GM19238 (cell line): Measurements from ENCODE around the gene WIZ.
"Not testable (repeated sequence)": the region's sequence is repeated elsewhere in the genome, so short reads cannot be mapped to it uniquely, and the experiment has no call there.

Experiments
- DNase-seq: peaks from one replicate; pipeline ENCODE4 v3.0.0; 2011; ENCODE audit warnings: low spot score; ENCODE audit not compliant: insufficient read length

Gene WIZ

GRCh38 chr19:15449620-15450527 is at the start of gene WIZ:
Gene WIZ (minus strand): TSS chr19:15449956. CDS start chr19:15448307, 1,649 bp downstream.
- DNase-seq, result peak; percentile 98

DNA sequence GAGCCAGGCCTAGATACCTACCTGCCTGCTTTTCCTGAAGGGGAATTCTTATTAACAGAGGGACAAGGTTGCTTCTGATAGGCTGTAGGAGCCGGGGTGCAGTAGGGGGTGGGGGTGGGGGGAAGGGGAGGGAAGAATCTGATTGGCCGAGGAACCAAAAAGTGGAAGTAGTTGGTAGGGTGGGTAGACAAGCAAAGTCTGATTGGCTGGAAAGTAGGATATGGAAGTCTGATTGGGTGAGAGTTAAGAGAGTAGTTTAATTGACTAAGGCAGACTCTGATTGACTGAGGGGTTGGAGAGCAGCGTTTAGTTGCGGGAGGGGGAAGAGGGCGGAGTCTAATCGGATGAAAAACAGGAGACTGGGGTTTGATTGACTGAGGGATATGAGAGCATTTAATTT is 49.2 kb upstream of the WIZ start:
- no peak for DNase-seq

GRCh38 chr19:15498156-15498858 is 48.6 kb upstream of the WIZ start:
- no peak for DNase-seq

- DNase-seq, result no peak
Measured at GRCh38 chr19:15495151-15495550, 45.4 kb upstream of the WIZ start.

GRCh38 chr19:15488489-15489226 is 38.9 kb upstream of the WIZ start:
- no peak for DNase-seq

DNA sequence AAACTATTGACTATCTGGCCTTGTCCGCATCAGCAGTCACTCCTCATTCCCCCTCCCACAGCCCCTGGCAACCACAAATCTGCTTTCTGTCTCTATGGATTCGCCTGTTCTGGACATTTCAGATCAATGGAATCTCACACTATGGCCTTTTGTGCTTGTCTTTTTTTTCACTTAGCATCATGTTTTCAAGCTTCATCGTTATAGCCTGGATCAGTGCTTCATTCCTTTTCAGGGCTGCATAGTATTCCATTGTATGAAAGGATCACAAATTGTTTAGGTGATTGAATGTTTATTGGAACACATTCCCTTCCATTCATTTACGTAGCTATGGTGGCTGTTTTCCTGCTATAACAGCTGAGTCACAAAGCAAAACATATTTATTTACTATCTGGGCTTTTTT is 37.3 kb upstream of the WIZ start:
- no peak for DNase-seq

DNA sequence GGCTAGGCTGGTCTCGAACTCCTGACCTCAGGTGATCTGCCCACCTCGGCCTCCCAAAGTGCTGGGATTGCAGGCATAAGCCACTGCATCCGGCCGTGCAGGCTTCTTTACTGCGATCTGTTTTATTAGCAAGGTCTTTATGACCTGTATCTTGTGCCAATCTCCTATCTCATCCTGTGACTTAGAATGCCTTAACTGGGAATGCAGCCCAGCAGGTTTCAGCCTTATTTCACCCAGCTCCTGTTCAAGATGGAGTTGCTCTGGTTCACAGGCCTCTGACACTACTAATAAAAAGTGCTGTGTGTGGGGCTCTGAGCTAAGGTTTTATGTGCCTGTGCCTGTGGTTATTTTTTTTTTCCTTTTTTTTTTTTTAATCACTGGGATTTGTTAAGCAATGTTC is 36.0 kb upstream of the WIZ start:
- DNase-seq, result not testable (repeated sequence)

DNA sequence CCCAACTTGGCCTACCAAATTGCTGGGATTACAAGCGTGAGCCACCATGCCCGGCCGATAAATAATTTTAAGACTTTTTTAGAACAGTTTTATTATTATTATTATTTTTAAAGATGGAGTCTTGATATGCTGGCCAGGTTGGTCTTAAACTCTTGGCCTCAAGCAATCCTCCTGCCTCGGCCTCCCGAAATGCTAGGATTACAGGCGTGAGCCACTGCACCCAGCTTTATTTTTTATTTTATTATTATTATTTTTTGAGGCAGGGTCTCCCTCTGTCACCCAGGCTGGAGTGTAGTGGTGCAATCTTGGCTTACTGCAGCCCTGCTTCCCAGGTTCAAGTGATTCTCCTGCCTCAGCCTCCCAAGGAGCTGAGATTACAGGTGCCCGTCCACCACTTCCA is 31.2 kb upstream of the WIZ start:
- not testable (repeated sequence) for DNase-seq

DNA sequence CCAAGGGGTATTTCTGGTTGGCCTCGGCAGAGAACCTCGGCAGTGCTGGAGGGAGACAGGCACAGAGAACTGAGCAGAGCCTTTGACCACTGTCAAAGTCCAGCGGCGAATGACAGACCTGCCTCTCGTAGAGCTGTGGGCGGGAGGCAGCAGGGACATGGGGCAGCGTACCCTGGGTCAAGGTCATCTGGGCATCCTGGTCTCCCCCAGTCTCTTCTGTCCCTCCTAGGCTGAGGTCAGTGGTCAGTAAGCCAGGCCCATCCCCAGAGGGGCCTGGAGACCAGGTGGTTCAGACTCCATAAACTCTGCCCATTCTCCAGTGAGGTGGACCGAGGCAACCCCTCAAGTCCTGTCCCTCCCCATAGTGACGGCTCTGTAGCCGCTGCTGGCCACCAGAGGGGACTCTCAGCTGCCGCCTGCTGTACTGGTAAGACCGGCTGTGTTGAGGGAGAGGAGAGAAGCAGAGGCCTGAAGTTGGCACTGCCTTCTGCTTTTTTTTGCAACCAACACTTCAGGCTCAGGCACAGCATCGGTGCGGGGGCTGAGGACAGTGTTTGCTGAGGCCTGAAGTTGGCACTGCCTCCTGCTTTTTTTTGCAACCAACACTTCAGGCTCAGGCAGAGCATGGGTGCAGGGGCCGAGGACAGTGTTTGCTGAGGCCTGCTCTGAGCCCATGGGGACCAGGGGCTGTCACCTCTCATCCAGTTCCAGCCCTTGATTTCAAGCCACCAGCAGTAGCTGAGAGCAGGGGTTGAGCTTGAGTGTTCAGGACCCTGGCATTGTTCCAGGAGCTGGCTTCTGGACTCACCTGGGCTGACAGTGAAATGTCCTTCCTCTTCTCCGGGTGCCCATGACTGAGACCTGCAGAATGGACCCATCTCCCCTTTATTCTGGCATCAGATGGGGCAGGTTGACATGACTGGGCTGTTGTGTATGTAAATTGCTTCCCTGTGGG is 29.9 kb upstream of the WIZ start, which contains the start of gene PGLYRP2:
TSS of gene PGLYRP2 (minus strand) at position 111 of the 955 bp plus-strand sequence. CDS start 130 bp downstream, outside the sequence.
- no peak for DNase-seq

DNA sequence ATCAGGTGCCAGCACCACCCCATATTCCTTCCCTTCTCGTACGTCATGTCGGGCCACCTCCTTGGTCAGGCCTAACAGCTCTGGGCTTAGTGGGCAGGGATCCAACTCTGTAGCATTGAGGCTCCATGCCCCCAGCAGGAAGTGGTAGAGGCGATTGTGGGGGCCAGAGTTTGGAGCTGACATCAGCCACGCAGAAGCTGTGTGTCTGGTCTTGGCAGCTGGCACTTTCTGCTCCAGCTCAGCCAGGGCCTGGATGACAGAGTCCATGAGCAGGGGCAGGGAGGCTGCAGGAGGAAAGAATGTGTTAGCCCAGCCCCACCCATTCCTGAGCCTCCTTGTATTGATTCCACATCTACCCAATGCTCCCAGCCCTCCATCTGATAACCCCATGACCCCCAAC is 26.6 kb upstream of the WIZ start:
- no peak for DNase-seq

- DNase-seq, result no peak
Measured at GRCh38 chr19:15475611-15476010, 25.9 kb upstream of the WIZ start.

GRCh38 chr19:15475169-15475568 is 25.4 kb upstream of the WIZ start:
- DNase-seq, result no peak

DNA sequence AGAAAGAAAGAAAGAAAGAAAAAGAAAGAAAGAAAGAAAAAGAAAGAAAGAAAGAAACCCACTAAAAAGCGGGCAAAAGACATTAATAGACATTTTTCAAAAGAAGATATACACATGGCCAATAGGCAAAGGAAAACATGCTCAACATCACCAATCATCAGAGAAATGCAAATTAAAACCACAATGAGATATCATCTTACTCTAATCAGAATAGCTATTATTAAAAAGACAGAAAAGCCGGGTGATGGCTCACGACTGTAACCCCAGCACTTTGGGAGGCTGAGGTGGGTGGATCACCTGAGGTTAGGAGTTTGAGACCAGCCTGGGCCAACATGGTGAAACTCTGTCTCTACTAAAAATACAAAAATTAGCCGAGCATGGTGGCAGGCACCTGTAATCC is 24.1 kb upstream of the WIZ start:
- not testable (repeated sequence) for DNase-seq

DNA sequence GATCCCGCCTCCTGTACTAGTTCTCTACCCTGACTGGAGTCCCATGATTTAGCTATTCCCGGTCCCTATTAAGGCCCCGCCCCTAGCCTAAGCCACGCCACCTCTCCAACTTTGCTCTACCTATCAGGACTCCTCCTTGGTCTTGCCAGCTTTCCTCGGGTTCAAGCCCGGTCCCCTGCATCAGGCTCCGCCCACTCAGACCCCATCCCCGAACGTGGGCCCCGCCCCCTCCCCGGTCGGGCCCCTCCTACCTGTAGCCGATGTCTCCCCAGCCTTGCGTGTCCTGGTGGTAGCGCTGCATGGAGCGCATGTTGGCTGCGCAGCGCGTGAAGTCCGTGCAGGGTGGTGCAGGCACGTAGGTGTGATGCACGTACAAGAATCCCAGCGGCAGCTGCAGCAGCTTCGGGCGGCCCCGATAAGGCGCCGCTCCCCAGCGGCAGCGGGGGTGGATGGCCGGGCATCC is 21.9 kb upstream of the WIZ start:
- no peak for DNase-seq

DNA sequence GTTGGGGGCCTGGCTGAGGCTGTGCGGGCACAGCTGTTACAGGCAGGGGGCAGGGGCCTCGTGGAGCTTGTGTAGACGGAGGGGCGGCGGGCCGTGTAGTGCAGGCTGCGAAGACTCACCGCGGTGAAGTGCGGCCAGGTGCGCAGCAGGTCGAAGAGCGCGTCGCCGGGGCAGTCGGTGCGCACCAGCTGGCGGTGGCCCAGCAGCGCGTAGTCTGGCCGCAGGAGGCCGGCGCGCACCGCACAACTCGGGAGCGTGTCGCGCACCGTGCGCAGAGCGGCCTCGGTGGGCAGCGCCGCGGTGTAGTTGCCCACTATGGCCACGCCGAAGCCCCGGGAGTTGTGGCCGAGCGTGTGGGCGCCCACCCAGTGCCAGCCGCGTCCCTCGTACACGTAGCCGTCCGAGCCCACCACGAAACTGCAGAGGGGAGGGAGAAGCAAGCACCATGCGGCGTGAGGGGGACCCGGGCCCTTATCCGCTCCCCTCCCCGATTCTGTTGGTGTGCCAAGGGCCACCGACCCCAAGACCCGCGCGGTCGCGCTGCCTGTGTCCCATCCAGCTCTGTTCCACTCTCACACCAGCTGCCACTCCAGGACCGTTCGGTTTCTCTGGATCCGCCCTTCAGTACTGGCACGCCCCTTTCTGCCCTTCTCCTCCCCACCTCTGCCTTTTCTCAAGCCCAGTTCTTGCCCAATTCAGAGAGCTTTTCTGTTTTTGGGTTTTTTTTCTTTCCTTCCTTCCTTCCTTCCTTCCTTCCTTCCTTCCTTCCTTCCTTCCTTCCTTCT is 19.9 kb upstream of the WIZ start:
- no peak for DNase-seq

DNA sequence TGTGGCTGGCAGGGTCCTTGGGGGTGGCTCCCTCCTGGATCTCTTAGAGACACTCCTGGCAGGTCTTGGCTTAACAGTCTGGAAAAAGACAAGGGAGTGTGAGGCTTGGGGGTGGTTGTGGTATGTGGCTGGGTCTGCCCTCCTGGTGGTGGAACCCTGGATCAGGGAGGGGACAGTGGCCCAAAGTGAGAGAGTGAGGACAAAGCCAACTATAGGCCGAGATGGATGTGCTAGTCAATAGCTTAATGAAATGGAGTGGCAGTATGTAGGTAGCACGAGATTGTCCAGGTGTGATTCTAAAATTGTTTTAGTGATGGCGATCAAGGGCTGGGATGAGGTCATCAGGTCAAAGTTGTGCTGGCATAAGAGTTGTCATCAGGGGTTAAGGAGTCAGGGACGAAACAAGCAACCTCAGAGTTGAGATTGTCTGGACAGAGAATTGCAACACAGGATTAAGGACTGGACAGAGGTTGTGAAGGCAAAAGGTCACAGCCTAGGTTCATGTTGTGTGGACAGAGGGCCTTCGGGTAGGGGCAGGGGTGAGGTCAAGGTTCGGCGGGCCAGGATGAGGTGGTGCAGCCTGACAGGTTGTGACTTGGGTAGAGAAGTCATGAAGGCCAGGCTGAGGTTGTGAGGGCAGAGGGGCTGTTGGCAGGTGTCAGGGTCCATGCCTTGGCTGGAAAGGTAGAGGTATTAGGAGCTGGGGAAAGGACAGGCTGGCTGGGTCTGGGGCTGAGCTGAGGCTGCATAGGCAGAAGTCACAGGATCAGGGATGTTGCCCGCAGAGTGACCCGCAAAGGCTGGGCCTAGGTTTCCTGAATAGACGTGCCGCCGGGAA is 19.1 kb upstream of the WIZ start:
- DNase-seq, result no peak

- DNase-seq, result no peak
Measured at GRCh38 chr19:15467734-15468214, 18.0 kb upstream of the WIZ start.

DNA sequence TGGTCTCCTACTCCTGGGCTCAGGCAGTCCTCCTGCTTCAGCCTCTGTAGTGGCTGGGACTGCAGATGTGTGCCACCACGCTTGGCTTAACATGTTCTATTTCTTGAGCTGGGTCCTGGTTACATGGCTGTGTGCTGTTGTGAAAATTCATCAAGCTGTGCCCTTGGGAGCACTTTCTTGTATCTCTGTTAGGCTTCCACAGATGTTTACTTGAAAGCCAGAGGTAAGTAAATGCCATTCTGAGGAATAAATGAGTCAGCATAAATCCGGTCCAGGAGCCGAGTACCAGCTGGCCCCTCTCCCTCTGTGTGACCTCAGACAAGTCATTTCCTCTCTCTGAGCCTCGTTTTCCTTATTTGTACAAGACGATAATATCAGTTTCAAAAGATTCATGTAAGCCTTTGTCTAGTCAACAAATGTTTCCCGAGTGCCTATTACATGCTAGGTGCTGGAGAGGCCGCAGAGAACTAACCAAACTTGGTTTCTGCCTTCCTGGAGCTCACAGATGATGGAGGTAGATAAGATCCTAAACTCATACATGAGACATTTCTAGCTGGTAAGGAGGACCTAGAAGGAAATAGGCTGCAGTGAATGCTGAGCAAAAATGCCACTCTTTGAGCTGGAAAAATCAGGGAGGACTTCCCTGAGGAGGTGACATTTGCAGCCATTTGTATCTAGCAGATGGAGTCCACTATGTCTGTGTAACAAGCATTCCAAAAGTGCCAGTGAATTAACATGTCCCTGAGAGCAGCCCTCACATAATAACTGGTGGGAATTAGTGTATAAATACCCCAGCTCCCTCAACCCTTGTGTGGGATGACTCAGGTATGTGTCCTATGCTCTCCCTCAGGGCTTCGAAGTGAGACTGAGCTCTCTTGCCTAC is 17.3 kb upstream of the WIZ start:
- DNase-seq, result no peak
